T-helper 2 cell treated with Interferon-gamma antibody and Interleukin-4, amounts not matched to agents 5 μg/mL and 100 μg/mL, for 36 hours (primary cell): Measurements from ENCODE around the gene TLE3.

Experiments used
- DNase-seq: peaks from one replicate; pipeline ENCODE4 v3.0.0; 2021; ENCODE audit warnings: low spot score
- H3K27ac Mint-ChIP-seq: one replicate; pipeline ENCODE4 v1.8.0; 2021; ENCODE audit warnings: mild to moderate bottlenecking, mixed read lengths
- H3K27me3 Mint-ChIP-seq: one replicate; pipeline ENCODE4 v1.8.0; 2021; ENCODE audit warnings: low read depth, mixed read lengths
- H3K36me3 Mint-ChIP-seq: one replicate; pipeline ENCODE4 v1.8.0; 2021; ENCODE audit warnings: low read depth, mixed read lengths
- H3K4me1 Mint-ChIP-seq: one replicate; pipeline ENCODE4 v1.8.0; 2021; ENCODE audit warnings: low read depth, mixed read lengths
- H3K4me3 Mint-ChIP-seq: one replicate; pipeline ENCODE4 v1.8.0; 2022; ENCODE audit warnings: mild to moderate bottlenecking, moderate library complexity, mixed read lengths
- H3K9me3 Mint-ChIP-seq: one replicate; pipeline ENCODE4 v1.8.0; 2021; ENCODE audit warnings: mixed read lengths

The TLE3 gene

DNA sequence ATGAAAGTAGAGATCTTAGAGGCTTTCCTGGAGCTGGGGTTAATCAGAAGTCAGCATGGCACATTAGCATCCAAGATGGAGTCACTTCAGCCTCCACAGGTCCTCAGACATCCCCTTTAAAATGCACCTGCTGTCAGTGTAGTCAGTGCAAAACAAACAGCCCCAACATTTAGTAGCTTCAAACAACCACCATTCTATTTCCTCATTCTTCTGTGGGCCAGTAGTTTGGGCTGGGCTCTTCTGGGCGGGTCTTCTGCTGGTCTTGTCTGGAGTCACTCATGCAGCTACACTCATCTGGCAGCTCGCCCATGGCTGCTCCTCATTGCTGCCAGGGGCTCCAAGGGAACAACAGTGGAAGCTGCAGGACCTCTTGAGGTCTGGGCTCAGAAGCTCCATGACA, 99.9 kb downstream of the TLE3 start:
- peaks cover 6% of the 10 kb centered on the region for H3K27me3 Mint-ChIP-seq
- no peak for DNase-seq
- H3K9me3 Mint-ChIP-seq: peaks cover under 1% of the 10 kb centered on the region
- H3K4me1 Mint-ChIP-seq: no peaks in the 10 kb centered on the region
- no peak overlapping the region for H3K27ac Mint-ChIP-seq
- H3K4me3 Mint-ChIP-seq: no peak overlapping the region
- no peaks in the 10 kb centered on the region for H3K36me3 Mint-ChIP-seq
